ENCODE measurements around the gene ITPK1.
"Not testable (repeated sequence)": the region's sequence is repeated elsewhere in the genome, so short reads cannot be mapped to it uniquely, and the experiment has no call there.

Gene ITPK1

DNA sequence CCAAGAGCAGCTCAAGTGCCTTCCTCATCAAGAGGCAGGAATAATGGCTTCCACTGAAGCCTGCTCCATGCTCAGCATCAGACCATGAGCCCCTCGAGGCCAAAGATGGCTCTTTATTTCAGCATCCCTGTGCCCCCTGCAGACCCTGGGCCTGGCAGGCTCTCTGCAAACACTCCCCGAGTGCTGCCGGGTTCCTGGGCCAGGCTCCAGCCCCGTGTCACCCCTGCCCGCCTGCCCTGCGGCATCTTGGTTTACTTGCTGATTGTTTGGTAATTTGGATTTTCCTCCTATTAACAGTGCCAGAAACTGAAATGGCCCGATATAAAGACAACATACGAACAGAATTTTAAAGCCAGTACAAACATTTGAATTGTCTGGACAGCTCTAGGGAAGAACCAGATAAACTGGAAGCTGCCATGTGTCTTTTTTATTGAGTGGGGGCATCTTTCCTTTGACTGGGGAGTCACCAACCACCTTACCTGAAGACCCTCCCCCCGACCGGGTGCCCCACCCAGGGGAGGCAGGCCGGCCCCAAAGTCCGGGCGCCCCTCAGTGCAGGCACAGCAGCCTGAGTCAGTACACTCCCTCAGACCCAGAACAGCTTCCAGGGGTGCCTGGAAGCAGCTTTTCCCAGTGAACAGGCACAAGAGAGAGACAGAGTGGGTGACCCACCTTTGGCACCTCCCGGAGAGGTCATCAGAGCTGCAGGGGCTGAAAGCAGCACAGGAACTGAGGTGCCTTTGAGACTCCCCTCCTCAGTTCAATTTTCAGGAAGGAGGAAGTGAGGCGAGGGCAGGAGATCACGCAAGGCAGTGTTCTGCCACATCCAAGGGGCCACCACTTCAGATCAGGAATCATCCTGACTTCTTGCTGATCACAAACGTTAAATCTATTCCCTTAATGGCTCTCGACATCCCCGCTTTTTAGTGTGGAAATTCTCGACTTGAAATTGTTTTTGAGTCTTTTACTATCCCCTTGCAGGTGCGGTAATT lies 30.6 kb downstream of the ITPK1 start:
- no peak for DNase-seq (ENCODE audit: low read depth, low spot score)

DNA sequence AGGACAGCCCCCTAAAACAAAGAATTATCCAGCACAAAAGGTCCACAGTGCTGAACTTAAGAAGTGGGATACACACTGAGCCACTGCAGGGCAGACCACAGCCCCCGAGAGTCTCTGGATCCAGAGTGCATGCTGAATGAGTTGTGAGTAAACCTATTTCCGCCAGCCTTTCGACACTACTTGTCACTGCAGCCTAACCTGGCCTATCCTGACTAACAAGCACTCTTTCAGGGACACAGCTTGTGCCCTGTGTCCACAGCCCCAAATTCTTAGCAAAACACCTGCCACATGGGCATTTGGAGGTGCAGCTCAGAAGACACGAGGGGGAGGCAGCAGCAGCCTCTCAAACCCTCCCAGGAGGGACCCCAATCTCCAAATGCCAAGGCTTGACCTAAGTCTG lies 31.3 kb downstream of the ITPK1 start:
- no peak for DNase-seq (ENCODE audit: low read depth, low spot score)

- DNase-seq (ENCODE audit: low read depth, low spot score) = no peak
Observed at GRCh38 chr14:93083917-93084316, 31.8 kb downstream of the ITPK1 start.

DNA sequence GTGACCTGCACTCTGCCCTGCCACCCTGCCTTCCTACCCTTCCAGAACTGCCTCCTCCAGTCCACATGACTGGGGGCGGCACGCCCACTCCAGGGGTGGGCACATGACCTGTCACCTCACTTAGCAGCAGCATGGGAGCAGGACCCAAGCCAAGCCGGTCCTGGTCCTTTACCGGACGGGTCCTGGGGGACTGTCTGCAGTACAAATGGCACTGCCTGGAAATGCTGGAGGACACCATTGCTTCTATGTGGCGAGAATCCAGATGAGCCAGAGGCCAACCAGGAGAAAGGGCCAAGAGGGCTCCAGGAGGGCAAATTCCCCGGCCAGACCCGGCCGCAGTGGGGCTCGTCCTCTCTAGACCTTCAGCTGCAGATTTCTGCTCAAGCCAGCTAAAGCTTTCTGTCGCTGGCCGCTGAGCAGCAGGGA lies 33.1 kb downstream of the ITPK1 start:
- no peak for DNase-seq (ENCODE audit: low read depth, low spot score)

DNA sequence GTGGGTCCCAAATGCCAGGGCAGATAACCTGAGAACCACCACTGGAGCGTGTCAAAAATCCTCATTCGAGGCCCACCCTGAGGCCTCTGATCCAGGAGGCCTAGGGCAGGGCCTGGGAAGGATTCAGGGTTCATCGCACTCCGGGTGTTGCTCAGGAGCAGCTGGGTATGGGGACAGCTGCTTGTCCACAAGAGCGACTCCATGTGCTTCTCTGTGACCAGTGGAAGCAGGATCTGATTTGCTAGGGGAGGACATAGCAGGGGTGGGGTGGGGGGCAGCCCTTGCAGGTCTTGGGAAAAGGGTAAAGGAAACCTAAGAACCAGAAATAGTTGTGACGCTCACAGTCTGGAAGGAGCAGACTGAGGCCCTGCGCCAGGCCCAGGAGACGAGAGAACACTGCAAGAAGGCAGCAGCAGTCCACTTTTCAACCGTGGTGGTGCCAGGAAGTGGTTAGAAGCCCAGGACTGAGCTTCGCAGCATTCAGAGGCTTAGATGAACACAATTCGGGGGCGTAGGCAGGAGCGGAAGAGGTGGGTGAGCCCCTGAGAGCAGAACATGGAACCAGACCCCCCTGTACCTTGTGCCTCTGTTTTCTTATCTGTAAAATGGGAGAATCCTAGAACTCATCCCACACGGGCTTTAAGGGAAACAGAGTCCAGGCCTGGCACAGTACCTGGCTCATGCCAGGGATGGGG lies 33.7 kb downstream of the ITPK1 start:
- peak; percentile 25 for DNase-seq (ENCODE audit: low read depth, low spot score)

- DNase-seq (ENCODE audit: low read depth, low spot score) = no peak
Observed at GRCh38 chr14:93079865-93080403, 35.8 kb downstream of the ITPK1 start.

DNA sequence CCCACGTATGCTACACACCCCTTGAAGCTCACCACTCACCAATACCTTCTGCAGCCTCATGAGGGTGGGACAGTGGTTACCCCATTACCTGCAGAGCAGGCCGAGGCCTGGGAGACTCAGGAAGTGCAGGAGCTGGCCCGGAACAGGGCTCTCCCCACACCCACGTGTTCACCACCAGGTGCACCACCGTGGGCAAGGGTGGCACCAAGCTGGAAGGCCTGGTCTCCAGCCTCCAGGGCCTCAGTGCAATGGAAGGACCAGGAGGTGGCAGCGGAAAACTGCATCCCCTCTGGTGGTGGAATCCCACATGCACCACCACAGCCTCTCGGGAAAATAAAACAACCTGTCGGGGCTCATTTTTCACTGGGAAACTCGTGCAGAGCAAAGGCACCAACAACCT lies 36.4 kb downstream of the ITPK1 start:
- no peak for DNase-seq (ENCODE audit: low read depth, low spot score)

DNA sequence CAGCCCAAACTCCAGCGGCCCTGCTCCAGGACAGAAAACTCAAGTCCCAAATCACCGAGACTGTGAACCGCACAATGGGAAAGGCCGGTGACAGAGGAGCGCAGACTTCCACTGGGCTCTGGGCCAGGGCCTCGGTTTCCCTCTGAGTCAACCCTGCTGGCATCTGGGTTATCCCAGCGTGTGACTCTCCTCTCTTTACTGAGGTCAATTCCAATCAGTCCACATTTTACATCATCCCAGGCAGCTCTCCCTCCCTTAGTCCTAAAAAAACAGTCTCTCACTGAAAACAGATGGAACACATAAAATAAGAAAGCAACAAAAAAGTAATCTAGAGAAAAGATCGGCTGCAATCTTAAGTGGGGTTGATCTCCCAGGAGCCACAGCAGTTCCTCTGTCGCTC lies 36.9 kb downstream of the ITPK1 start:
- DNase-seq (ENCODE audit: low read depth, low spot score) = no peak

GRCh38 chr14:93076755-93077154 lies 39.0 kb downstream of the ITPK1 start:
- no peak for DNase-seq (ENCODE audit: low read depth, low spot score)

DNA sequence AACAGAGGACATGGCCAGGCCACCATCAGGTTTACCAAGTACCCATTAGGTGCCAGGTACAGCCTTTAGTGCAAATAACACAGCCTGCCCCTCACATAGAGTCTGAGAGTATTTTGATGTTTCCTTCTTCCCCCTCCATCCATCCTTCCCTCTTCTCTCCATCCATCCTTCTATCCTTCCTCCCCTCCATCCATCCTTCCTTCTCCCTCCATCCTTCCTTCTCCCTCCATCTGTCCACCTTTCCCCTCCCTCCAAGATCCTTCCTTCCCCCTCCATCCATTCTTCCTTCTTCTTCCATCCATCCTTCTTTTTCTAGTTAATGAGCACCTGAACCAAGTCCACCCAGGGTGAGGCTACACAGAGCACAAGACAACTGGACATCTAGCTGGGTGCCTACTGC lies 39.8 kb downstream of the ITPK1 start:
- no peak for DNase-seq (ENCODE audit: low read depth, low spot score)

GRCh38 chr14:93073910-93074769 lies 41.6 kb downstream of the ITPK1 start:
- no peak for DNase-seq (ENCODE audit: low read depth, low spot score)

DNA sequence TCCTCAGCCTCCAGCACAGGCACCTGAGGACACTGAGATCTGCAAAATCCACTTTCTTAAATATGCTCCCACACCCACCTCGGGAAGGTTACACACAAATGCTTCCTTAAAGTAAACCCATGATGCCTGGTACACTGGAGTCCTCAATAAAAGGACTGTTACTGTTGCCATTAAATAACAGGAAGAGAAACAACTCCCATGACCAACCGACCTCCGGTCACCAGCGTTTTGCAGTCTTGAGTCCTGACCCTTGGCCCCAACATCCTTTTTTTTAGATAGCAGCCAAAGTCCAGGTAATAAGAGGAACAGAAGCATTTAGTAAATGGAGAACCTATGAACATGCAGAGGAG lies 42.4 kb downstream of the ITPK1 start:
- no peak for DNase-seq (ENCODE audit: low read depth, low spot score)

GRCh38 chr14:93072659-93073357 lies 42.9 kb downstream of the ITPK1 start:
- DNase-seq (ENCODE audit: low read depth, low spot score) = no peak

DNA sequence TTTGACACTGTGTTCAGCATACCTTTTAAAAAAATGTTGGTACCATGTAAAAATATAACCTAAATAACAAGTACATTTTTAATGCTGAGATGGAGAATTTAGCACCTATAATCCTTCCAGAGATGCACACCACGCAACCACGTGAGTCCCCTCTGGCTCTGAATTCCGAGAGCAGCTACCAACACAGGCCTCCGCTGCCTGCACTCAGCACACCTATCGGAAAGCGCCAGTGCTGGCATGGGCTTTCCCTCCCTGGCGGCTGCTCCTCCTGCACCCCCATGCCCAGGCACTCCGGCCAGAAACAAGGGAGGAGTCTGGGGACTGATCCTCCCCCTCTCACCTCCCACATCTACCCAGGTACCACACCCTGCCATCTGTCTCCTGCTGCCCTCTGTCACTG lies 47.0 kb downstream of the ITPK1 start:
- DNase-seq (ENCODE audit: low read depth, low spot score) = no peak

DNA sequence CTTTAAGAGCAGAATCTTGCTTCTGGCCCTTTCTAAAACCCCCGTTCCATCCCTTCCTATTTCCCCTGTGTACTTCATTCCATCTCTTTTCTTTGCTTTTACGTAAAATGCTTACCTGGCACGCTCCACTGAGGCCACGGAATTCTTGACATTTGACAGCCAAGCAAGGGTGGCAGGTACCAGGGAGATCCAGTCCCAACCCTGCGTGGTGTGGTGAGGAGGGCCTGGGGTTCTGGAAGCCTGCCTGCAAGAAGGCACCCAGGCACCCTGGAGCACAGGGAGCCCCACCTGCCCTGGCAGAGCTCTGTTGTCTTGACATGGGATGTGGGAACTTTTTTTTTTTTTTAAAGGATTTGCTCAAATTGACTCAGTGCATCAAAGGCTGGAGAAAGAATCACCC lies 48.6 kb downstream of the ITPK1 start:
- DNase-seq (ENCODE audit: low read depth, low spot score) = no peak

- DNase-seq (ENCODE audit: low read depth, low spot score) = no peak
Observed at GRCh38 chr14:93065272-93065730, 50.4 kb downstream of the ITPK1 start.

GRCh38 chr14:93064411-93065271 lies 51.1 kb downstream of the ITPK1 start:
- no peak for DNase-seq (ENCODE audit: low read depth, low spot score)

DNA sequence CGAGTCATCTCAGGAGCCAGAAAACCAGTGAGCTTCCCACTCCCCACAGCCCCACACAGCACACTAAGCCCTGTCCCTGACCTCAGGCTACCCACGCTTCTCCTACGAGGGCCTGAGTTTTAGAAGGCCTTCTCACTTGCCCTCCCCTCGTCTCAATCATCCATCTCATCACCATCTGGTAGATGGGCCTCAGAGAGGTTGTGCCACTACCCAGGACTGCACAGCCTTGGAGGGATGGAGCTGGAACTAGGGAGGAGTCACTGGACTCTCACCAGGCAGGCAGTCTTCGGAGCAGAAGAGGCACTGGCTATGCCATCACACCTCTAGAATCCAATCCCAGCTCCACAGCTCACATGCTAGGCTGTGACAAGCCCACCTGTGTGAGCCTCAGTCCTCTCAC lies 52.3 kb downstream of the ITPK1 start:
- DNase-seq (ENCODE audit: low read depth, low spot score) = no peak

GRCh38 chr14:93062890-93063289 lies 52.8 kb downstream of the ITPK1 start:
- no peak for DNase-seq (ENCODE audit: low read depth, low spot score)

DNA sequence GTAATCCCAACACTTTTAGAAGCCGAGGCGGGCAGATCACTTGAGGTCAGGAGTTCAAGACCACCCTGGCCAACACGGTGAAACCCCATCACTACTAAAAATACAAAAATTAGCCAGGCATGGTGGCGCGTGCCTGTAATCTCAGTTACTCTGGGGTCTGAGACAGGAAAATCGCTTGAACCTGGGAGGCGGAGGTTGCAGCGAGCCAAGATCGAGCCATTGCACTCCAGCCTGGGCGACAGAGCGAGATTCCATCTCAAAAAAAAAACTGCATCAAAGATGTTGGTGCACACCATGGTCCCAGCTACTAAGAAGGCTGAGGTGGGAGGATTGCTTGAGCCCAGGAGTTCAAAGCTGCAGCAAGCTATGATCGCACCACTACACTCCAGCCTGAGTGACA lies 53.7 kb downstream of the ITPK1 start:
- DNase-seq (ENCODE audit: low read depth, low spot score) = not testable (repeated sequence)

Data from activated naive CD8-positive, alpha-beta T cell treated with anti-CD3 and anti-CD28 coated beads, Interleukin-2, amount 50 U/mL, for 16 hours (primary cell).